ENCODE results near the gene HOXB3.

The HOXB3 gene

GRCh38 chr17:48553826-48554225 is 36.2 kb downstream of the HOXB3 start:
- no peak for DNase-seq

- DNase-seq = no peak
Measured at GRCh38 chr17:48553190-48553547, 36.9 kb downstream of the HOXB3 start.

GRCh38 chr17:48552466-48553189 is 37.4 kb downstream of the HOXB3 start:
- DNase-seq = no peak

GRCh38 chr17:48551596-48552465 is 38.2 kb downstream of the HOXB3 start:
- DNase-seq = no peak

GRCh38 chr17:48551214-48551555 is 38.9 kb downstream of the HOXB3 start:
- no peak for DNase-seq

- no peak for DNase-seq
Measured at GRCh38 chr17:48550502-48551213, 39.4 kb downstream of the HOXB3 start.

GRCh38 chr17:48549914-48550501 is 40.0 kb downstream of the HOXB3 start:
- DNase-seq = no peak

- DNase-seq = no peak
Measured at GRCh38 chr17:48549281-48549630, 40.8 kb downstream of the HOXB3 start.

- DNase-seq = no peak
Measured at GRCh38 chr17:48548523-48549280, 41.3 kb downstream of the HOXB3 start.

GRCh38 chr17:48547808-48548522 is 42.1 kb downstream of the HOXB3 start:
- DNase-seq = peak; percentile 57

- no peak for DNase-seq
Measured at GRCh38 chr17:48546924-48547807, 42.9 kb downstream of the HOXB3 start.

GRCh38 chr17:48546137-48546923 is 43.7 kb downstream of the HOXB3 start:
- DNase-seq = no peak

GRCh38 chr17:48545539-48545938 is 44.5 kb downstream of the HOXB3 start:
- DNase-seq = no peak

- DNase-seq = no peak
Measured at GRCh38 chr17:48545022-48545375, 45.0 kb downstream of the HOXB3 start, which contains the start of gene HOXB2. TSS of gene HOXB2 (minus strand) at chr17:48545109. CDS start at chr17:48544911, 198 bp downstream.

GRCh38 chr17:48544349-48545021 is 45.6 kb downstream of the HOXB3 start:
- peak; percentile 49 for DNase-seq

- DNase-seq = peak; percentile 67
Measured at GRCh38 chr17:48543854-48544348, 46.1 kb downstream of the HOXB3 start.

- peak; percentile 73 for DNase-seq
Measured at GRCh38 chr17:48543107-48543853, 46.8 kb downstream of the HOXB3 start.

- DNase-seq = no peak
Measured at GRCh38 chr17:48542698-48543106, 47.3 kb downstream of the HOXB3 start.
